Fibroblast of skin of right quadriceps (primary cell): Measurements from ENCODE around the gene ANKRD29.
A peak's percentile ranks its signal among the peaks of the same experiment; 100 is the strongest.
"Not testable (repeated sequence)": the region's sequence is repeated elsewhere in the genome, so short reads cannot be mapped to it uniquely, and the experiment has no call there.

Experiments
- DNase-seq: peaks from one replicate; pipeline ENCODE4 v3.0.0-alpha.2; 2013

Gene ANKRD29

DNA sequence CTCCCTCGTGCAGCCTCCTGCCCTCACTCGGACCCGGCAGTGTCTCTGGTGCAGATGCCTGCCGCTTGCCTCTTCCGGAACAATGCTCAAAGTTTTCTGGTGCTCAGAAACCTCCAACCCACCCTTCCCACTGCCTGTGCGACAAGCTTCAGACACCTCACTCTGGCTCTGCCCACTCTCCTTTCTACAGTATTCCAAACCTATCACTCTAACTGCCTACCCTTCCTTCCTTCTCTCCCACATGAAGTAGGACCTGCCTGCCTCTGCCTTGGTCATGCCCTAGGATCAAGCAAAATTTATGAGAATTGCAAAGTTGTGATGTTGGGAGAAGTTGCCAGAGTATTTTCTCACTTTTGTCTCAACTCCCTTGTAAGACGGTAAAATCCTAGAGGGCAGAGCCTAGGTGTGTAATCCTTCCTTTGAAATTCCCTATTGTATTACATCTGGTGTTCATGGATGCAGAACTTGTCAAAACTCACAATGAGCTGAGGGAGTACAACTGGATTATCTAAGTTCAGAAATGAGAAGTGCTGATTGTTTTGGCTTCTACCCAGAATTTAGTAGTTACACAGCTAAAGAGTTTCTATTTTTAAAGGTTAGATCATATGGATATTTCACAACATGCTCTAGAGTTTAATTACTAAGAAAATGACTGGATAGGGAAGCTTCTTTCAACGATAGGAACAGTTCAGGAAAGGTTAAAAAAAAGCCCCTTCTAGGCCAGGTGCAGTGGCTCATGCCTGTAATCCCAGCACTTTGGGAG, 83.6 kb downstream of the ANKRD29 start:
- DNase-seq = peak; percentile 51

DNA sequence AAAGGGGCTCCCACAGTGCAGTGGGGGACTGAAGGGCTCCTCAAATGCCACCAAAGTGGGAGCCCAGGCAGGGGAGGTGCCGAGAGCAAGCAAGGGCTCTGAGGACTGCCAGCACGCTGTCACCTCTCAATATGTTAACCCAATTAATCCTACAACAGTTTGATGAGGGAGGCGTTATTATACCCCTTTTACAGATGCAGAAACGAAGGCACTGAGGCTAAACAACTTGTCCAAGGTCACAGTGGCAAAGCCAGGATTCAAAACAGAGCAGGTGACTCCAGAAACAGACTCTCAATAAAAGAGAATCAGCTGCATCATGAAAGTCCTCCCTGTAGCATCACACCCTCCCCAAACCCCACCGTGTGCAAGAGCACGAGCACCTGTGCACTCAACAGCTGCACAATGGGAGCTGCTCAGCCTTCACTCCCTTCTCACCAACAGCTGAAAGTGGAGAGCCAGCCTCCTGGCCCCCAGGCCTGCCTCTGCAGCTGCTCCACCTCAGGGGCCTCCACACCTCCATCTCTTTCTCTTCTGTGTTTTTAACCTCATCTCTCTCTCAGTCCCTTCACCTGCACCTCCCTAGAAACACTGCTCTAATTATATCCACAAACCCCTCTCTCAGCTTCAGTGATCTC, 84.5 kb downstream of the ANKRD29 start:
- no peak for DNase-seq

DNA sequence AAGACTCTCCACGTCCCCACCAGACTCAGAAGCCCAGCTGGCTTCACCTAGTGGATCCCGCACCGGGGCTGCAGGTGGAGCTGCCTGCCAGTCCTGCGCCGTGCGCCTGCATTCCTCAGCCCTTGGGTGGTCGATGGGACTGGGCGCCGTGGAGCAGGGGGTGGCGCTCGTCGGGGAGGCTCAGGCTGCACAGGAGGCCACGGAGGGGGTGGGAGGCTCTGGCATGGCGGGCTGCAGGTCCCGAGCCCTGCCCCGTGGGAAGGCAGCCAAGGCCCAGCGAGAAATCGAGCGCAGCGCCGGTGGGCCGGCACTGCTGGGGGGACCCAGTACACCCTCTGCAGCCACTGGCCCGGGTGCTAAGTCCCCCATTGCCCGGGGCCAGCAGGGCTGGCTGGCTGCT, 85.2 kb downstream of the ANKRD29 start:
- DNase-seq = not testable (repeated sequence)

DNA sequence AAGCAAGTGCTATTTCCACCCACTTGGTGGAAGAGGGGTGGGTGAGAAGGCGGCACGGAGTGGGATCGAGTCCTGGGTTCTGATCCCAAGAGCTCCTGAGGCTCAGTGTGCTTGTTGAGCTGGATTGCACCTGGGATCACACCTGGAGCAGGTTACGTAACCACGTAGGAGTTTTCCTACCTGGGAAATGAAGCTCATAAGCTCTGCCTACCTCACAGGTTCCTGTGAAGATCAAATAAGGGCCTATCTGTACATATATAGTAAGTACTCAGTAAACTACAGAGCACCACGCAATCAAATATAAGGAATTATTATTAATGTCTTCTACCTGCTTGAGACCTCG, 87.4 kb downstream of the ANKRD29 start:
- no peak for DNase-seq

DNA sequence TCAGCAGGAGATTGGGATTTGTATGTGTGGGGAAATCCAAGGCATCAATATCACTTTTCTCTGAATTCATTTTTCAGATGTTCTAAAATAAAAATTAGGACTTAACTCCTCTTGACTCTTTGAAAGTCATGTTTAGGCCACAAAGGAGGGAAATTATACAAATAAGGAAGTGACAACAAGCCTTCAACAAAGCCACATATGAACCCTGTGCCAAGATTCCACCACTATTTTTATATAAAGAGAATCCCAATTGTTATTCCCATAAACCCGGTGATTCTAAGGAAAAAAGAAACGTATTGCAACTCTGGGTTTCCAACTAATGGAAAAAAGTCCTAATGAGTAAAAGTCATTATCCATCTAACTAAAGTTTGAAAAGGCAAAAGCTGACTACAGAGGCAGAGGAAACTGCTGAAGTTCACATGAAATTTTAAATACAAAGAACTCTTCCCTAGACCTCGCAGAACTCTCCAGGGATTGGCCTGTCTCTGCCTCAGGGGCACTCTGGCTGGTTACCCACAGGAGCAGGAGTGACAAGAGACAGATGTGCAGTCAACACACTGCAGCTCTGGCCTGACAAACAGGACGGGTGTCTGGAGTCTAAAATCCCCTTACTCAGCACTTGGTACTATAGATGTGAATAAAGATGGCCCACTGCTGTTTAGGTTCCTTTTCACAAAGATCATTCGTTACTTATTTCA, 88.0 kb downstream of the ANKRD29 start:
- DNase-seq = no peak

DNA sequence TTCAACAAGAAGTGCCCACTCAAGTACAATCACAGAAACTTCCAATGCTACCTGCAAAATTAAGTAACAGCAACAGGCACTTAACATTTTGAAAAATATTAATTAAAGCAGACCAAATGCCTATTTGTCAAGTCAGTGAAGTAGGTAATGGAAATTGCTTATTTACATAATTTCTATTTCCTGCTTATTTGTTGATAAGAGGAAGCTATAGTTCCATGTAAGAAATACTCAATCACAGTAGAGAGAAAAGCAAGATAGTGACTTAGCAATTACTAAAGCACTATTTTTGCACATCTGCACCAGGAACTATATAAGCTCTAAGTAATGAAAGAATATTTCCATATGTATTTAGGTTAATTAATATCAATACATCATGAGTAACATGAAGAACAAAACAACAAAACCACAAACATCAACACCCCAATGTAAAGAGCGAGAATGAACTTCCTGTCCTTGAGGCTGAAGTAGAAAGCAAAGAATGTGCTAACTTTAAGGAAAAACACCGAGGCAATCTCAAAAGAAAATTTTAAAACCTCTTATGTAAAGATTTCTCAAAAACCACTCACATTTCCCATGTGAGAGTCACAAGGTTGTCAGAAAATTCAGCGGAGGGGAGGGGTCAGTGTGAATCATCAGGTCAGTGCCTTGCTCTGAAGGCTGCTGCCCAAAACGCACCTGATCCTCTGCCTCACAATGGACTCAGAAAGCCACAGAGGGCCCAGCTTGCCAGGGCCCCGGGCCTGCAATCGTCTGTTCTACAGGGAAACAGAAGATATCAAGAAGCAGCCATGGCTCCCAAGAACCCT, 88.9 kb downstream of the ANKRD29 start:
- peak; percentile 31 for DNase-seq

DNA sequence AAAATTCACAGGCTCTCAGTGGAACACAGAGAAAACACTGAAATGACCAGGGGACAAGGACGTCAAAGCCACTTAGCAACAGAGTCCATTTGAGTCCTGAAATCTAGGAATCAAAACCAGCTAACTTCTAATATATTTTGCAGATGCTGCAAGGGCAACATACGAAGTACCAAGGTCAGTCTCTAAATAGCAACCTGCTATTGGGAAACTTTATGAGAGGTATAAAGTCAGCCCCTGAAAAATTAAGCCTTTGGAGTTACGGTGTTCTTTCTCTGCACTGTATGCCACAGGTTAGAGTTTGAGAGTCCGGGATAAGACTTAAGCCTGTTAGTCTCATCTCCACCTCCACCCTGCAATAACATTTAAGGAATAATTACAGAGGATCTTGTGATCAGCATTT, 89.7 kb downstream of the ANKRD29 start:
- no peak for DNase-seq

DNA sequence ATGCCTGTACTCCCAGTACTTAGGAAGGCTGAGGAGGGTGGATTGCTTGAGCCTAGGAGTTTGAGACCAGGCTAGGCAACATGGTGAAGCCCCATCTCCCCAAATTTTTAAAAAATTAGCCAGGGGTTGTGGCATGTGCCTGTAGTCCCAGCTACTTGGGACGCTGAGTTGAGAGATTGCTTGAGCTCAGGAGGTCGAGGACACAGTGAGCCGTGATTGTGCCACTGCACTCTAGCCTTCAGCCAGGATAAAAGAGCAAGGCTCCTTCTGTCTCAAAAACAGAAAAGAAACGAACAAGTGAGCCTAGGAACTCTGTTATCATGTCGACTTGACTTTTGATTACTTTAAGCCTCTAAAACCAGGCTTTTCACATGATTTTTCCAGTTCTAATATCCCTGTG, 90.1 kb downstream of the ANKRD29 start:
- DNase-seq = no peak

DNA sequence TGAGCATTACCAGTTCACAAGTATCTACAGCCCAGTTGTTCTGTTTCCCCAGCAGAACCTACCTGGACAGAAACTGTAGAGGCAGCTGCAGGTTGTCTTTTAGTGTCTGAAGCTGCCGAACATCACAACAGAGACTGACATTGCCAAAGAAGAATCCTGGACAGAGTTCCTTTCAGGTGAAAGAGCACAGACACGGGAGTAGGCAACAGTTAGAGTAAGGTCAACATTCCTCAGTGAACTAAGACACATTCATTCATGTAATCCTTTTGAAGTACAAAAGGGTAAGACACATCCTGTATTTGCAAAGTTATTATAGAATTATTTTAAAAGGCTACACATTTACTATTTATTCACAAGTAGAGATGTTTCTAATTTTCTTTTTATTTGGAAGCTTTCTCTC, 90.7 kb downstream of the ANKRD29 start:
- no peak for DNase-seq

DNA sequence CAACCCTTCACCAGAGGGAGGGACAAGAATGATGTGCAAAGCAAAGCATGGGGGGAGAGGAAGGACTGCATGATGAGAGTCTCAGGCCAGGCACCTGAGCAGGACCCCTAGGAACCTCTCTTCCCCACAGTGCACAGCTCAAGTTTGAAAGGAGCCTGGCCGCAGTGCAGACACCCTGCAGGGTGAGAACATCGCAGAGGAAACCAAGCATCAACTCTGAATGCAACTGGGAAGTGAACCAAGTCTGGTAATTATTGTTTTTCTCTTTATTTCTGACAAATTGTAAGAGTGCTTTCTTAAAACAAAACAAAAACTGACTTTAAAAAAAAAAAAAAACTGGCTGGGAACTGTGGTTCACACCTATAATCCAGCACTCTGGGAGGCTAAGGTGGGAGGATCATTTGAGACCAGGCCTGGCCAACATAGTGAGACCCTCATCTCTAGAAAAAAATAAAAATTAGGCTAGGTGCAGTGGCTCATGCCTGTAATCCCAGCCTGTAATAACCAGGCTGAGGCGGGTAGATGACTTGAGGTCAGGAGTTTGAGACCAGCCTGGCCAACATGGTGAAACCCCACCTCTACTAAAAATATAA, 91.7 kb downstream of the ANKRD29 start:
- no peak for DNase-seq

DNA sequence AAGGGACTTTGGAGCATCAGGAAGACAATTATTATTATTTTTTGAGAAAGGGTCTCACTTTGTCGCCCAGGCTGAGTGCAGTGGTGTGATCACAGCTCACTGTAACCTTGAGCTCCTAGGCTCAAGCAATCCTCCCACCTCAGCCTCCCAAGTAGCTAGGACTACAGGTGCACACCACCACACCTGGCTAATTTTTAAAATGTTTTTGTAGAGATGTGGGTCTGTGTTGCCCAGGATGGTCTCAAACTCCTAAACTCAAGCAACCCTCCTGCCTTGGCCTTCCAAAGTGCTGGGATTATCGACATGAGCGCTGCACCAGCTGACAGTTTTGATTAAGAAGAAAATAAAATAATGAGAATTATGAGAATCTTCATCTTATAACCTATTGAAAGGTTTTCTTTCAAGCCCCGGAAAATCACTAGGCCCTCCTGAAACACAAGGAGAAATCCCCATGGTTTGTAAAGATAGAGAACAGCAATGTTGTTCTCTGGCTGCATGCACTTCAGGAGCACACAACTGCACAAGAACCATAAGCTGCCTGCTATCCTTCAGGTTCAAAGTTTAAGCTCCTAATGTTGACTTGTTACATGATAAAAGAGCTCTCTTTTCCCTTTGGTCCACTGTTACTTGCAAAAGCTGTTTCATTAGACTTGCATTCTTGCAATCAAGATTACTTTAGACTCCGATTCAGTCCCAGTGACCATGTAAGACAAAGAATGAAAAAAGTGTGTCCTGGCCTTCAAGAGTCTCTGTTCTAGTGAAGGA, 93.2 kb downstream of the ANKRD29 start:
- no peak for DNase-seq

DNA sequence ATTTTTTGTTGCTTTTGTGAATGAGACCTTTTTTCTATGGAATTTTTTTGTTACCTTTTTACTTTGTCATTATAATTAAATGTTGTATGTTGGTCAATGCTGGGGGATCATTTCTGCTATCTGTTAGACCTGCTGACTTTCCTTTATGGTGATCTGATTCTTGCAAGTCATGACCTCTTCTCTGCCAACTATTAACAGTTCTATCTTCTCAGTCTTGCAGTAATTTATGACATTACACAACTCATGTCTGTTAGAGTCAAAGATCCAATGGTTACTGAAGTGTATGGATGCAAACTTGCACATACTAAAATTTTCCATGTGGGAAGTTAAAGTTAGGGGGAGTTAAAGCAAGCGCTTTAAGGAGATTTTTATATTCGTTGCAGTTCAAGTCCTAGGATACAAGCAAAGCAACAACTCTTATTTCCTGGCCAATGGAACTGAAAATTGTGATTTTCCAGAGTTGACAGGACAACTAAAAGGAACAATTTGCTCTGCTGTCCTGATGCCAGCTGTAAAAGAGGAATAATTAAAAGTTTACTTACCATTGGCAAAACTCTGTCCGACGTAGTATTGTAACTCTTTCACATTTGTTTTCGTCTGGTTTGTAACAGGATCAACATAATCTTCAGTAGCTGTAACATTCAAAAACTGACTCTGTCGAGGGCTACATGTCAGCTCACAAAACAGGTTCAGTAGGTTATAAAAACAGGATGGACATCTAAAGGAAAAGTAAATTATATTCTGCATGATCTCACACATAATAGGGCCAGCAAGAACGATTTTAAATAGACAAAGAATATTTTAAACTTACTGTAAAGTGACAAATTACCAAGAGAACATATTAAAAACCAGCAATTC, 94.2 kb downstream of the ANKRD29 start:
- no peak for DNase-seq

DNA sequence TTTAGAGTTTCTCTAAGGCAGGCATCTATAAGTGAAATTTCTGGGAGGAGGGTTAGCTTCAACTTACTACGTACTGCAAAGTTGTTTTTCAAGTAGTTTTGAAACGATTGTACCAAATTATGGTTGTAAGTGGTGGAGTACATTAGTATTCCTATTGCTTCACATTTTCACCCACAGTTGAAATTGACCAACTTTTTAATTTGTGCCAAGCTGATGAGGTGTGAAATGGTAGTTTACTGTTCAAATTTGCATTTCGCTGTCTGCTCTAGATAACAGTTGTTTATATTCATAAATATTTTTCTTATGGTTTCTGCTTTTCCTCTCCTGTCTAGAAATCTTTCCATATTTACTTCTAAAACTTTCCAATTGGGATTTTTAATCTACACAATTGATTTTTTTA, 95.0 kb downstream of the ANKRD29 start:
- DNase-seq = no peak

DNA sequence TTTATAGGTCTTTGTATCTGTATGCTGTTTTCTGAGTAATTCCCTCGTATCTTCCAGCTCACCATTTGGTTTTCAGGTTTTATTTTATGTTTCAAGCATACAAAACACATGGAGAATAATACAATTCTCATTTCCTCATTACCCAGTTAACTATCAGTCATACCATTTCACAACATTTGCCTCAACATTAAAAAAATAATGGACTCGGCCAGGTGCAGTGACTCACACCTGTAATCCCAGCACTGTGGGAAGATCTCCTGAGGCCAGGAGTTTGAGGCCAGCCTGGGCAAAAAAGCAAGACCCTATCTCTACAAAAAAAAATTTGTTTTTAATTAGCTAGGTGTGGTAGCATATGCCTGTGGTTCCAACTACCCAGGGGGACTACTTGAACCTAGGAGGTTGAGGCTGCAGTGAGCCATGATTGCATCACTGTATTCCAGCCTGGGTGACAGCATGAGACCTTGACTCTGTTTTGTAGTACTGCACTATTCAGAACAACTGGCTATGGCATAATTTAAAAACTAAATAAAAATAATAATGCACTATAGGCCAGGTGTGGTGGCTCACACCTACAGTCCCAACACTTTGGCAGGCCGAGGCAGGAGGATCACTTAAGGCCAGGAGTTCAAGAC, 96.7 kb downstream of the ANKRD29 start:
- DNase-seq = no peak

DNA sequence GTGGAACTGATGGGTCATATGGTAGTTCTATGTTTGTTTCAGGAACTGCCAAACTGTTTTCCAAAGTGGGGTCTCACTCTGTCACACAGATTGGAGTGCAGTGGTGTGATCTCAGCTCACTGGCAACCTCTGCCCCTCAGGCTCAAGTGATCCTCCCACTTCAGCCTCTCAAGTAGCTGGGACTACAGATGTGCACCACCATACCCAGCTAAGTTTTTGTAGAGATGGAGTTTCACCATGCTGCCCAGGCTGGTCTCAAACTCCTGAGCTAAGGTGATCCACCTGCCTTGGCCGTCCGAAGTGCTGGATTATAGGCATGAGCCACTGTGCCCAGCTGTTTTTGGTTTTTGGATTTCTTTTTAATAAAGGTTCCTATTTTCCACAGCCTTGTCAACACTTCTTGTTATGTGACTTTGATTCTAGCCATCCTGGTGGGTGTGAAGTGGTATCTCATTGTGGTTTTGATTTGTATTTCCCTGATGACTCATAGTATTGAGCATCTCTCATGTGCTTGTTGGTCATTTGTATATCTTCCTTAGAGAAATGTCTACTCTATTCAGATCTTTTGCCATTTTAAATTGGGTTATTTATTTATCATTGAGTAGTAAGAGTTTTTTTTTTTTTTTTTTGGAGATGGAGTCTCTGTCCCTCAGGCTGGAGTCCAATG, 99.2 kb downstream of the ANKRD29 start:
- DNase-seq = peak; percentile 60

DNA sequence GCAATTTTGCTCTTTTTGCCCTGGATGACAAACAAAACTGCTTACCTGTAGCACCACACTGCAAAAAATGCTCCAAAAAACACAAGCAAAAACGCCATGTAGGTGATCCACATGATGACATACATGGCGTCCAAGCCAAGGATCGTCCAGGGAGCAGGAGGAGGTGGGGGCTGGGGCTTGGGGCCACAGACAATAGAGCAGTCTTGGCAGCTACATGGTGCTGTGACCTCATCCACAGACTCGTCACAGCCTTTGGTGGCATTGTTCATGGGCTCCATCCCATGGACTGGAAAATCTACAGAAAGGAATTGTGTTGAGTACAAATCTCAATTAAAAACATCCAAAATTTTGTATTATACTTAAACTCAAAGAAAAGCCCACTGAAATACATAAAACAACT, 102.5 kb downstream of the ANKRD29 start:
- no peak for DNase-seq

DNA sequence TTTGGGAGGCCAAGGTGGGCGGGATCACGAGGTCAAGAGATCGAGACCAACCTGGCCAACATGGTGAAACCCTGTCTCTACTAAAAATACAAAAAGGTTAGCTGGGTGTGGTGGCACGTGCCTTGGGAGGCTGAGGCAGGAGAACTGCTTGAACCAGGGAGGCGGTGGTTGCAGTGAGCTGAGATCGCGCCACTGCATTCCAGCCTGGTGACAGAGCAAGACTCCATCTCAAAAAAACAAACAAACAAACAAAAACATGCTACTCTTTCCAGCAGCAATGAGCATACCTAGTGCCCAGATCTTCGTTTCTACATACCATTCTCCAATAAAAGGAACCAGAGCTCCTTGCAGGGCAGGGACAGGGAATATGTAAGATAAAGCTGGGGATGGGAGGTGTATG, 105.2 kb downstream of the ANKRD29 start:
- not testable (repeated sequence) for DNase-seq

DNA sequence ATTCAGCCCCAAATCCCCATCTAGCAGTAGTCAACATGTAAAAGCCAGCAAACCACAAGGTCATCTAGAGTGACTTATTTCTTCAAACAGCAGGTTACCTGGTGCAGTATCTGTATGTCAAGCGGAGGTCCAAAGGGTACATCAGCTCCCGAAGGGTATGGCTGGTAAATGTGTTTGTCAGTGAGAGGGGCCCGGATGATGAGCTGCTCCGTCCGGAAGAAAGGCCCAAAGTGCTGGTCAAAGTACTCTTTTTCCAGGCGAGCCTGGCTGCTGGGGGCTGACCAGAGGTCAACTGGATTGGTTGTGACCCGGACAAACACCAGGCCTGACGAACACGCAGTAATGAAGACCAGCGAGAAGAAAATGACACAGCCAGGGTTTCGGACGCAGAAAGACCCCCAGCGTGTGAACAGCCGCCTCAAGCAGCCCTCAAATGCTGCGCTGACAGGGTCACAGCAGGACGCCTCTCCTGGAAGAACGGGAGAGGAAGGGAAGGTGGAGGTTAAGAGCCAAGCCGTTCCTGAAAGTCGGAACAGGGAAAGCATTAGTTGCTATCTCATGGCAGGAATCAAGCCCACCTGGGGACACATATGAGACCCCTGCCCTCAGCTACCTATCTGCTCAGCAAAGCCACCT, 106.4 kb downstream of the ANKRD29 start:
- no peak for DNase-seq

DNA sequence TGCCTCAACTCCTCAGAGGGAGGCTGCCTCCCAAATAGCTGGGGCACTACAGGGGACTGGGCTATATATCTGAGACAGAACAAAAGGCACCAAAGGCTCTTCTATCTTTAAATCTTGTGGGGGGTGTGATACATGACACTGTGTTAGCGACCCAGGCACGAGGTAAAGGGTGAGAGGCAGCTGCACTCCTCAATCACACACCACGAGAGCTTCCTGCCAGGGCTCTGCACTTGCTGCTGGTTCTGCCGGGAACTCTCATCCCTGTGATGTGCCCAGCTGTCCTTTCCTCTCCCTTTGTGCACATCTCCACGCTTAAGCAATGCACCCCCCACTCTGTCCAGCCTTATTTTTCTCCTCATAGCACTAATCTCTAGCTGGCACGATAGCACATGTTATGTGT, 108.8 kb downstream of the ANKRD29 start:
- no peak for DNase-seq

DNA sequence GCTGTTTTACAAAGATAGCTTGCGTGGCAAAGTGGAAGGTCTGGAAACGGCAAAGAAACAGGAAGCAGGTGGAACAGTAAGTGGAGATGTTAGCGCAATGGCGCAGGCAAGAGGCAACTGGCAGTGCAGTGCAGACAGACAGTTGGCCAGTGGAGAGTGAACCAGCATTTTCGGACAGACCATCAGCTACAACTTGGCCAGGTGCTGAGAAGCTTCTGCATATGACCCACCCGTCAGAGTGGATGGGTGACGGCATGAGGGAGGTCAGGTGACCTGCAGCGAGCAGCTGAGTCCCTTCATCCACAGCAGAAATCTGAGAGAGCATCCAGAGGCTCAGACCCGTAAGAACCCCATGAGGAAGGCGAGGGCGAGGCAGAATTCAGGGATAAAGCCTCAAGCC, 110.2 kb downstream of the ANKRD29 start:
- no peak for DNase-seq
